ENCODE results near the gene OR2A2. TPM values are rescaled to one million over a fixed set of nuclear protein-coding genes. Genes with fewer than 3 reads are reported as not detected.

Gene OR2A2
- total RNA-seq, 1 experiment from 2014 or later: not detected

- H3K27ac ChIP-seq (ENCODE audit: low read length): no peak within 1 kb of the TSS
- intact Hi-C loops (cut with micrococcal nuclease; ENCODE audit: unreplicated experiment) (no loop called here), in situ Hi-C loops (cut with HindIII; ENCODE audit: low pct_unique_long_range_greater_than_20kb, low sequenced_read_pairs) (no loop called here)
- no peak for ATAC-seq
- BruUV-seq (replicated peaks): no TSS peak
- no peak for DNase-seq (ENCODE audit: low read depth, low spot score)
- H3K27me3 ChIP-seq (ENCODE audit: control insufficient read depth, insufficient read depth, low read length): no peaks in the 10 kb centered on the region; the same call in 1 of the 2 replicates
- no peak within 1 kb of the TSS for H3K4me3 ChIP-seq (ENCODE audit: low read depth in 2 of 2, low read length in 2 of 2)
- H3K9me3 ChIP-seq (ENCODE audit: control insufficient read depth, insufficient read depth, low read depth, low read length): no peaks in the 10 kb centered on the region
- no peaks in the 10 kb centered on the region for H3K4me1 ChIP-seq (ENCODE audit: control insufficient read depth, insufficient read depth, low read length)
- CTCF ChIA-PET: no interaction called here
- POLR2A ChIA-PET: no interaction called here
- TF ChIP-seq POLR2AphosphoS5 (IDR thresholded peaks at IDR 0.05; ENCODE audit: low read depth, low read length) (no peak), REST (IDR thresholded peaks at IDR 0.05; ENCODE audit: insufficient read depth in 1 of 2, low read depth in 2 of 2, low read length in 1 of 2) (no peak)
- H3K36me3 ChIP-seq (ENCODE audit: control insufficient read depth, insufficient read depth, low read length): no peaks in the 10 kb centered on the region
Observed at GRCh38 chr7:144069511-144069910, 39.9 kb upstream of the OR2A2 start, which contains the start of gene OR2A25. Gene OR2A25, plus strand, starts transcription at chr7:144069811. Its CDS starts 4,409 bp downstream, at chr7:144074220.

- BruUV-seq (replicated peaks): no TSS peak
- H3K4me3 ChIP-seq (ENCODE audit: low read depth in 2 of 2, low read length in 2 of 2): no peak overlapping the region
- TF ChIP-seq SIN3A (IDR thresholded peaks at IDR 0.05; ENCODE audit: borderline replicate concordance, insufficient read depth, low read depth, low read length): no peak
- no peak for TF ChIP-seq POLR2AphosphoS5 (IDR thresholded peaks at IDR 0.05; ENCODE audit: low read depth, low read length)
- no peak for TF ChIP-seq CTCF (IDR thresholded peaks at IDR 0.05)
- no peak for TF ChIP-seq TCF7L2 (IDR thresholded peaks at IDR 0.05; ENCODE audit: low read depth, low read length)
- no peak for TF ChIP-seq REST (IDR thresholded peaks at IDR 0.05; ENCODE audit: insufficient read depth in 1 of 2, low read depth in 2 of 2, low read length in 1 of 2)
- no peaks in the 10 kb centered on the region; the same call in 1 of the 2 replicates for H3K27me3 ChIP-seq (ENCODE audit: control insufficient read depth, insufficient read depth, low read length)
- CTCF ChIA-PET: no interaction called here
- H3K4me1 ChIP-seq (ENCODE audit: control insufficient read depth, insufficient read depth, low read length): no peaks in the 10 kb centered on the region
- intact Hi-C loops (cut with micrococcal nuclease; ENCODE audit: unreplicated experiment) (no loop called here), in situ Hi-C loops (cut with HindIII; ENCODE audit: low pct_unique_long_range_greater_than_20kb, low sequenced_read_pairs) (no loop called here)
- DNase-seq (ENCODE audit: low read depth, low spot score) (no peak), ATAC-seq (no peak)
- H3K9me3 ChIP-seq (ENCODE audit: control insufficient read depth, insufficient read depth, low read depth, low read length): no peaks in the 10 kb centered on the region
- POLR2A ChIA-PET: no interaction called here
- H3K36me3 ChIP-seq (ENCODE audit: control insufficient read depth, insufficient read depth, low read length): no peaks in the 10 kb centered on the region
- H3K27ac ChIP-seq (ENCODE audit: low read length): no peak overlapping the region
Observed at GRCh38 chr7:144069953-144070352, 39.4 kb upstream of the OR2A2 start.

All from Panc1 (cell line).